ENCODE measurements around the gene TICAM1.

DNA sequence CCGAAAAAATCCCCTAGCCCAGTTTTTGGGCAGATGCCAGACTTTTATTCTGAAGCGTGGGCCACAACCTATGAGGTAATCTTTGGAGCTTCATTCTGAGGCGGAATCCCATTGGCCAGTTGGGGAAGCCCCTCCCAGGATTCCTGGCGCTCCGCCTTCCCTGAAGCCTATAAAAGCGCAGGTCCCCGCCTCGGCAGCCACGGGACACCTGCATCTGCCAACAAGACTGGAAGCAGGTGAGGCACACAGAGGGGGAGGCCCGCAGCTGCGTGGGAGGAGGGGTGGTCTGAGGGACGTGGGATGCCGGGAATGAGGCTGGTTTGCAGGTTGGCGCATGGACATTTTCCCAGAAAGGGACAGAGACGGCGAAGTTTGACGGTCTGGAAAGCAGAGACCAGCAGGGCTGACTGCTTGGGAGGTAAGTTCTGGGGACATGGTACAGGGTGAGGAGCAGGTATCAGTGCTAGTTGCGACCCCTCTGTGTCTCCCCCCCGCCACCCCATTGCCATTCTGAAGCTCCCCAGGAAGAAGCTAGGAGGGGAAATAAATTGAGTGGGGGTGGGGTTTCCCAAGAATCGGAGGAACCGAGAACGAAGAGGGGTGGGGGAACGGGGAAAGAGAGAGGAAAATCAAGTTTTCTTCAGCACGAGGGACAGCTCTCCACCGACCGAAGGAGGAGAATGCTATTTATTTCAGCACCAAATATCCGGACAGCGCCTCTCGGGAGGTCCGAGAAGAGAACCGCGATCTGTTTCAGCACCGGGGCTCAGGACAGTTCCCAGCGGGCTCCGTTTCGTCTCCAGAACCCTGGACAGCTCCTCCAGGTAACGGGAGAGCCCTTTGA, 62.4 kb downstream of the TICAM1 start:
- TF ChIP-seq POLR2A (IDR thresholded peaks at IDR 0.05) (no peak), EP300 (IDR thresholded peaks at IDR 0.05) (no peak), POLR2AphosphoS5 (IDR thresholded peaks at IDR 0.05) (peak in 1 of 4 donors; percentile 13)
- TF ChIP-seq, protein P1, sequence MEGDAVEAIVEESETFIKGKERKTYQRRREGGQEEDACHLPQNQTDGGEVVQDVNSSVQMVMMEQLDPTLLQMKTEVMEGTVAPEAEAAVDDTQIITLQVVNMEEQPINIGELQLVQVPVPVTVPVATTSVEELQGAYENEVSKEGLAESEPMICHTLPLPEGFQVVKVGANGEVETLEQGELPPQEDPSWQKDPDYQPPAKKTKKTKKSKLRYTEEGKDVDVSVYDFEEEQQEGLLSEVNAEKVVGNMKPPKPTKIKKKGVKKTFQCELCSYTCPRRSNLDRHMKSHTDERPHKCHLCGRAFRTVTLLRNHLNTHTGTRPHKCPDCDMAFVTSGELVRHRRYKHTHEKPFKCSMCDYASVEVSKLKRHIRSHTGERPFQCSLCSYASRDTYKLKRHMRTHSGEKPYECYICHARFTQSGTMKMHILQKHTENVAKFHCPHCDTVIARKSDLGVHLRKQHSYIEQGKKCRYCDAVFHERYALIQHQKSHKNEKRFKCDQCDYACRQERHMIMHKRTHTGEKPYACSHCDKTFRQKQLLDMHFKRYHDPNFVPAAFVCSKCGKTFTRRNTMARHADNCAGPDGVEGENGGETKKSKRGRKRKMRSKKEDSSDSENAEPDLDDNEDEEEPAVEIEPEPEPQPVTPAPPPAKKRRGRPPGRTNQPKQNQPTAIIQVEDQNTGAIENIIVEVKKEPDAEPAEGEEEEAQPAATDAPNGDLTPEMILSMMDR (IDR thresholded peaks at IDR 0.05) = no peak

Measured in sigmoid colon (tissue), 4 donors.